HG02642 (cell line): ENCODE results near the gene MOB3C.
"Not testable (repeated sequence)": the region's sequence is repeated elsewhere in the genome, so short reads cannot be mapped to it uniquely, and the experiment has no call there.

ENCODE experiments used
- ATAC-seq: cut with Tn5 transposase; IDR thresholded peaks from one replicate; pipeline ENCODE4 v1.9.1; 2021; ENCODE audit warnings: mild to moderate bottlenecking; ENCODE audit not compliant: unreplicated experiment, poor library complexity

Gene MOB3C

DNA sequence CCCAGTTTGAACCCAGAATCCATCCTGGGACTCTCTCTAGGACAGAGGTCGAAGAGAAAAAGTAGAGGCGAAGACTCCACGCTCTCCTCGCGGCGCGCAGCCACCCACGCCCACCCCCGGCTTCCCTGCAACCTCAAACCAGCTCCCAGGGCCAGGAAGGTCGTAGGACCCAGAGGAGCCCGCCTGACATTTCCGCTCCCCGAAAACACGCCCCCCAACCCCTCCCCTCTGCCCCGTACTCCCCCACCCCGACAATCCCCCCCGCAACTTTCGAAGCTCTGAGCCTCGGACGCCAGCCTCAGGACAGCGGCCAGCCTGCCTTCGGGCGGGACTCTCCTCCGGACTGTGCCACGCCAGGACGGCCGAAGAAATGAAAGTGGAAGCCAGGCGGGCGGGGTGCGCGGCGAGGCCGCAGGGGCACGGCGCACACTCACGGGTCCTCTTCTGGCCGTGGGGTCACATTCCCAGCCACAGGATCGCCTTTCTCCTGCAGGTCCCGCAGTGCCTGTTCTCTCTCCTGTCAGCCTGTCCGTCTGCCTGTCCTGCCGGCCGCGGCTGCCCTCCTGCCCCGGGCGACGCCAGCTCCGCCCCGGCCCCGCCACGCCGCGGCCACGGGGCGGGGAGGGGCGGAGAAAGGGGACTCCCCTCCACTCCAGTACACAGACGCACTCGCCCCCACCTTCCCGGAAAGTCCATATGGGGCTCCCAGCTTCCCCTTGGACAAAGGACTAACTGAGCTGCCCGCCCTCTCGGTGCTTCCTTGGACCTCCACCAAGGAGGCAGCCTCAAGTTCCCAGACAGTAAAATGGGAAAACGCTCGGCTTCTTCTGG, at the start of gene MOB3C:
Gene MOB3C (minus strand): TSS at position 535 of the 831 bp plus-strand sequence. CDS start 3,490 bp downstream, outside the sequence.
- ATAC-seq = peak; percentile 67

DNA sequence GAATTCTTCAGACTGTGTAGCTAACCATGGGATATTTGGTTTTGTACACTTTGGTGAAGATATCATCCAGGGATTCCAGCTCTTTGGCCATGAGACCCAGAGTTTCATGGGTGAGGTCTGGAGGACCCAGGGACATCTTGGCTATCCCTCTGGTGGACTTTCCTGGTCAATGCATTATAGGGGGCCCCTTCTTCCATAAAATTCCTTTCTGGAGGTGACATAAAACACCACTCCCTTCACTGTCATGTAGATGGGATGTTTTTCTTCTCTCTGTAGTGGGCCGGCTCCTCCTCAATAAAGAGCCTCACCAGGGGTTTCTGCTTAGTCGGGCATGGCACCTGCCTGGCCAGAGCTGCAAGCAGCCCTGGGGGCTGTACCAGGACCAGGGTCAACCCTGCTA, 49.4 kb upstream of the MOB3C start:
- no peak for ATAC-seq

DNA sequence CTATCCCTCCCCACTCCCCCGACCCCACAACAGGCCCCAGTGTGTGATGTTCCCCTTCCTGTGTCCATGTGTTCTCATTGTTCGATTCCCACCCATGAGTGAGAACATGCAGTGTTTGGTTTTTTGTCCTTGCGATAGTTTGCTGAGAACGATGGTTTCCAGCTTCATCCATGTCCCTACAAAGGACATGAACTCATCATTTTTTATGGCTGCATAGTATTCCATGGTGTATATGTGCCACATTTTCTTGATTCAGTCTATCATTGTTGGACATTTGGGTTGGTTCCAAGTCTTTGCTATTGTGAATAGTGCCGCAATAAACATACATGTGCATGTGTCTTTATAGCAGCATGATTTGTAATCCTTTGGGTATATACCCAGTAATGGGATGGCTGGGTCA, 46.3 kb upstream of the MOB3C start:
- ATAC-seq = not testable (repeated sequence)

DNA sequence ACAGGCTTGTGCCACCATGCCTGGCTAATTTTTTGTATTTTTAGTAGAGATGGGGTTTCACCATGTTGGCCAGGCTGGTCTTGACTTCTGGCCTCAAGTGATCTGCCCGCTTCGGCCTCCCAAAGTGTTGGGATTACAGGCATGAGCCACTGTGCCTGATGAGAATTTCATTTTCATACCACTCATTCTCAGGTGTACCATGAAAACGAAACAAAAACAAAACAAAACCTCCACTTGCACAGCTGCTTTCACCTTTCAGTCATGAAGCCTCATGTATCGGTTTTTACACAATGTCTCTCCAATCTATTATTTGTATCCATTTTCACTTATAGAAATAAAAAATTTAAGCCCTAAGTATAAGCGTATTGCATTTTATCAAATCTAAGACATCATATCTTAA, 43.5 kb upstream of the MOB3C start:
- ATAC-seq = not testable (repeated sequence)

DNA sequence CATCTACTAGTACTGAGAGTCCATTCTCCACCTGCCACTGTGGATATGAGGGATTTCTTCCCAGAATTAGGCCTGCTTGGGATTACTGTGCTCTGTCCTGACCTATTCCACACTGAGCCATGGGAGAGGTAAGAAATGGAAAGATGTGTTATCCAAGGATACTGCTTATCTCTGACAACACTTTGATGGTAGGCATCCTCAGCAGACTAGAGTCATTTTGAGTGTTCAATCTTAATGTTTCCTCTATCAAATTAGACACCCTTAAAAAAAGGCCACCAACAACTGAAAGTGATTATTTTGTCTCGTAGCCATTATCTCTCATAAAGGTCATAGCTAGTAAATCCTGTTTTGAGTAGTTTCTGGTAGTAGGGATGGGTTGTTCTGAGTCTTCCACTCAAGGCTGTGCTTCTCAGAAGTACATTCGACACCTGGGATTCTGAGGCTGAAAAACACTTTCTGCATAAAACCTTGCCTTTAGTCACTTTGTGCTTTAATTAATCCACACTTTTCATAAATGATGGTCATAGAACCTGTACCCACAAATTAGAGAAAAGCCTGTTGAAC, 42.8 kb upstream of the MOB3C start:
- ATAC-seq = no peak

DNA sequence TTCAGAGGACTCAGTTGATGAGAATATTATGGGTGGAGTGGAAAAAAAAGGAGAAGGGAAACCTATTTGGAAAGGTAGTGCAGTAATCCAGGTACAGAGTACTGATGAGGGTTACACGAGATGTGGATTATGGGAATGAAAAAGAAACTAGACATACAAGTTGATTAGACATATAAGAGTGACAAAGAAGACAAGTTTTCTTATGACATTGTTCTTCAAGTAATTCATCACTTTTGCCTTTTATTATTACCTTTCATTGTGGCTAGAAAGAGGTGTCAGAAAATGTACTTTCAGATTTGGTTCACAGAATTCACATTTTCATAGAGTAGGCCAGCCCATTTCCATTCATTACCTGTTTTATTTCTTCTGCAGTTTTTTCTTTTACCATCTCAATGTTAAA, 41.2 kb upstream of the MOB3C start:
- no peak for ATAC-seq

DNA sequence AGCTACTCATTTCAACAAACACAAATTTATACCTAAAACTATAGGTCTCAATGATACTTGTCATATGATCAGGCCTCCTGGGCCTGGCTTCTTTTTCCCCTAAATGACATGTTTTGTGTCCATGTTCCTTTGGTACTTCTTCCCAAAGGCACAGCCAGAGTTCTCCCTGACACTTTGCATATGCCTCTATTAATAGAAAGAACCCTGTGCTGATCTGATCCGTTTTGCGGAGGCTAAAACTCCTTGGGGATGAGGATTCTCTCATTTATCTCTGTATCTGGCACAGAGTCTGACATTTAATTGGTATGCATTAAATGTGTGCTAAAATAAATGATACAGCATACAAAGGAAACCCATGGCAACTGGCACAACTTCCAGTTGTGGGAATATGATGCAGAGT, 40.0 kb upstream of the MOB3C start:
- ATAC-seq = no peak

DNA sequence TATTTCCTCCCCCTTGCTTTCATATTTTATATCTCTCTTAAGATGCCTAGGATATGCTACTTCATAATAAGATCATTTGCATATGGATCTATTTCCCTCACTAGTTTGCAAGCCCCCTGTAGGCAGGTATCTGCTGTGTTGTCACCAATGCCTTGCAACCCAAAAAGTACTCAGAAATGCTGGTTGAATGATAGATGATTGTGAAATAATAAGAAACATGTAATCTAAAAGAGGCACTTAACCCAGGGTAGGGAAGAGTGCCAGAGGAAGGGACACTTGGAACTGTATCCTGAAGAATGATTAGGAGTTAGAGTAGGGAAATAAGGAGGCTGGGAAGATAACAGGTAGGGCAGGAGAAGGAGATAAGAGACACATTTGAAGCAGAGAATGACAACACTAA, 39.2 kb upstream of the MOB3C start:
- ATAC-seq = no peak

DNA sequence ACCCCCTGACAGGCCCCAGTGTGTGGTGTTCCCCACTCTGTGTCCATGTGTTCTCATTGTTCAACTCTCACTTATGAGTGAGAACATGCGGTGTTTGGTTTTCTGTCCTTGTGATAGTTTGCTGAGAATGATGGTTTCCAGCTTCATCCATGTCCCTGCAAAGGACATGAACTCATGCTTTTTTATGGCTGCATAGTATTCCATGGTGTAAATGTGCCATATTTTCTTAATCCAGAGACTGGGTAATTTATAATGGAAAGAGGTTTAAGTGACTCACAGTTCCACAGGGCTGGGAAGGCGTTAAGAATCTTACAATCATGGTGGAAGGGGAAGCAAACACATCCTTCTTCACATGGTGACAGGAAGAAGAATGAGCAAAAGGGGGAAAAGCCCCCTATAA, 38.1 kb upstream of the MOB3C start:
- not testable (repeated sequence) for ATAC-seq

DNA sequence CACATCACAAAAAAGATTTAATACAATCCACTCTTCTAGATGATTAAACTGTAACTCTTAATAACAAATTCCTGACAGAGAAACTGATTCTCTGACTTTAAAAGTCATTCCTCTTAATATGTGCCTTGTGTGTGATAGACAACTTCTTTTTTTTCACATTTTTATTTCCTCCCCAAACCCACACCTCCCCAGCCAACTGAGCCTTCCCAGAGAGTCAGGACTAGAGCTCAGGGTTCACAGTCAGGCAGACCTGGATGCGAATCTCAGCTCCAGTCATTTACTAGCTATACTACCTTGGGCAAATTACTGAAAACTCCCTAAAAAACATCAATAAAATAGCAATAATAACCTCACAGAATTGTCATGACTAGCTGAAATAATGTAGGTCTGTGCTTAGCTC, 37.4 kb upstream of the MOB3C start:
- ATAC-seq = no peak

DNA sequence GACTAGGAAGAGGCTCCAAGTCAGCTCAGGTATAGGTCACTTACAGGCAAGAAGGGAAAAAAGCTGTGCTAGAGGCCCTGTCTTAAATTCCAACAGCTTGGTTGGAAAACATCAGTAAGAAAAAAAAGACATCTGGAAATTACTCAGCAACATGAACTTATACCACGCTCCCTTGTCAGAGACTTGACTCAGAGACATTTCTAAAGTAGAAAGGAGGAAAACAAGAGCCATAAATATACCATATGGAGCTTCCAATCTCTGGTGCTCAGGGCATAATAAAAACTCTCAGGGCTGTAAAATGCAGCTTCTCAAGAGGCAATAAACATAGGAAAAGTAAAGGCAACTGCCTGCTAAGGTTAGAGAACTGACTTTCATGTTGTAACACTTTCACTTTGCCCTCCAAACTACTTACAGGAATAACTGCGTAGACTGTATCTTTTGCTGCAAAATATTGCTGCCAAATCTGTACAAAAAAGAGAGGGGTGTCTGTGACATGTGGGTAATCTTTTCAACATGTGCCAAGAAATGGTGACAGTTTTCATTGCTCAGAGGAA, 36.9 kb upstream of the MOB3C start:
- ATAC-seq = no peak

DNA sequence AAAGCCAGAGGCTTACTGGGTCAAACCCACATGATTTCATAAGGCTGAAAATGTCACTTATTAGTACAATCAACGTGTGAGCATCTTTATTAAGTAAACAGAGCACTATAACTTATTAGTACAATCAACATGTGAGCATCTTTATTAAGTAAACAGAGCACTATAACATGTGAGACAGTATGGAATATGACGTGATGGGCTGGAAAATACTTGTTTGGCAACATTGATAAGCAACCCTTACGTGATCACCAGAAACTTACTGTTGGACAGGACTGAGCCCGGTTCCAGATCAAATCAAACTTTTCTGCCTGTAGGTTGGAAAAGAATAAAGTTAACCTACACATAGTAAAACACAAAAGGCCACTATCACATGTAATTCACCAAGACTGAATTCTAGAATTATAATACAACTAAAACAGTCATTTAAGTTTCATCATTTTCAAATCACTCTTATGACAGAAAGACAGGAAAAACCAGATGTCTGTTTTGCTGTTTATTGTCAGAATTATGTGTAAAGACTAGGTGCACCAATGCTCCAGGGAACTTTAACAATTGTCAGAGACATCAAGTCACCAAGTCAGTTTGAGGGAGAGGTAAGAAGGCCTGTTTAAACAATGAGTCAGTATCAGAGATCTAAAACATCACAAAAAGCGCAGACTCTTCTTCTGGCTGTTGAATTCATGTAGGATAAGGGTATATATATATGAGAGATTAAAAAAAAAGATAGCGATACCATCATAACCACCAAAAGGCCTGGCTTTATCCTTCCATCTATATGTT, 35.9 kb upstream of the MOB3C start:
- no peak for ATAC-seq

DNA sequence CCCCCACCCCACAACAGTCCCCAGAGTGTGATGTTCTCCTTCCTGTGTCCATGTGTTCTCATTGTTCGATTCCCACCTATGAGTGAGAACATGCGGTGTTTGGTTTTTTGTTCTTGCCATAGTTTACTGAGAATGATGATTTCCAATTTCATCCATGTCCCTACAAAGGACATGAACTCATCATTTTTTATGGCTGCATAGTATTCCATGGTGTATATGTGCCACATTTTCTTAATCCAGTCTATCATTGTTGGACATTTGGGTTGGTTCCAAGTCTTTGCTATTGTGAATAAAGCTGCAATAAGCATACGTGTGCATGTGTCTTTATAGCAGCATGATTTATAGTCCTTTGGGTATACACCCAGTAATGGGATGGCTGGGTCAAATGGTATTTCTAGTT, 34.5 kb upstream of the MOB3C start:
- ATAC-seq = not testable (repeated sequence)

DNA sequence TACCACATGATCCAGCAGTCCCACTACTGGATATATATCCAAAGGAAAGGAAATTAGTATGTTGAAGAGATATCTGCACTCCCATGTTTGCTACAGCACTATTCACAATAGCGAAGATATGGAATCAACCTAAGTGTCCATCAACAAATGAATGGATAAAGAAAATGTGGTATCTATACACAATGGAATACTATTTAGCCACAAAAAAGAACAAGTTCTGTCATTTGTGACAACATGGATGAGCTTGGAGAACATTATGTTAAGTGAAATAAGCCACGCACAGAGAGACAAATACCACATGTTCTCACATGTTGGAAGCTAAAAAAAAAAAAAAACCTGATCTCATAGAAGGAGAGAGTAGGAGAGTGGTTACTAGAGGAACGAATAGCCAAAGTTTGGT, 33.9 kb upstream of the MOB3C start:
- ATAC-seq = no peak

DNA sequence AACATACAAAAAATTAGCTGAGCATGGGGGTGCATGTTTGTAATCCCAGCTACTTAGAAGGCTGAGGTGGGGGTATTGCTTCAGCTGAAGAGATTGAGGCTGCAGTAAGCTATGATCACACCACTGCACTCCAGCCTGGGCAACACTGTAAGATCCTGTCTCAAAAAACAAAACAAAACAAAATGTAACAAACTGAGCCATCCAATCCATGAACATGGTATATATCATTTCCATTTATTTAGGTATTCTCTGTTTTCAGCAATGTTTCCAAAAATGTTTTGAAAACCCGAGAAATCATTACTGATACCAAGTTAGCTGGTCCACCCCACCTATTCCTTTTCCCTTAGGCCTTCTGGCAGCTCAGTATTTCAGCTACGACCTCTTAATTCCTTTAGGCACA, 33.2 kb upstream of the MOB3C start:
- ATAC-seq = no peak

DNA sequence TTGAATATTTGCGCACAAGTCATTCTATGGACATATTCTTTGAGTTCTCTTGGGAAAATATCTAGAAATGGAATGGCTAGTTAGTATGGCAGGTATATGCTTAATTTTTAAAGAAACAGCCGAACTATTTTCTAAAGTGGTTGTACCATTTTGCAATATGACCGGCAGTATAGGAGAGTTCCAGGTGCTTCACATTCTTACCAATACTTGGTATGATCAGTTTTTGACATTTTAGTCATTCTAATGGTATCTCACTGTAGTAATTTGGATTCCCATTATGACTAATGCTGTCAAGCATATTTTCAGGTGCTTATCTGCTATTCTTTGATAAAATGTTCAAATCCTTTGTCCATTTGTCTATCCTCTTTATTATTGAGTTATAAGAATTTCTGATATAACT, 31.0 kb upstream of the MOB3C start:
- ATAC-seq = no peak

DNA sequence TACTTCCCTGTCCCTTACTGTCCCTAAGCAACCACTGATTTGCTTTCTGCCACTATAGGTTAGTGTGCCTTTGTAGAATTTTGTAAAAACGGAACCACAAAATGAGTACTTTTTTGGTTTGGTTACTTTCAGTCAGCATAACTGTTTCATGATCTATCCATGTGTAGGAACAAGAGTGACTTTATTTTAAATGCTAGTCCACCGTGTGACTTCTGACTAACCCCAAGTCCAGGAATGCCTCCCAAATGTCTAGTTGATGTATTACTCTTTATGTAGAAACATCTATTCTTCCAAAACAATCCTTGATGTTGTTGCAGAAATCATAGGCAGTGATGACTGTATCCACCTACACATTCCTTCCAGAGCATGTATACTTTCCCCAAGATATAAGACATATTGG, 30.2 kb upstream of the MOB3C start:
- no peak for ATAC-seq

DNA sequence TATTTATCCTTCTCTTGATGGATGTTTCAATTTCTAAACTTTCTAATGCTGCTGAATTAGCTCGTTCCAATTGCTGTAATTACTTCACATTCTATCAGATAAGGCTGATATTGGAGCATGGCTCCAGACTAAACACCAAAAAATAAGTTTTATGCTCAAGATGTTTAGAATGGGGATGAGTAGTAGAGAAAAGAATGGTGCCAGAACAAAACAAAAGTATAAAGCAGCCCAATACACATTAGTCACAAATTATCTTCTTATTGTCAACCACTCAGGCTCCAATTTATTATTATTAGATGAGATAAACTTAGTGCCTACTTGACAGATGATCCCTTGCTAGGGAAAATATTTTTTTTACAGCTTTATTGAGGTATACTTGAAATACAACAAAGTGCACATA, 29.7 kb upstream of the MOB3C start:
- no peak for ATAC-seq

DNA sequence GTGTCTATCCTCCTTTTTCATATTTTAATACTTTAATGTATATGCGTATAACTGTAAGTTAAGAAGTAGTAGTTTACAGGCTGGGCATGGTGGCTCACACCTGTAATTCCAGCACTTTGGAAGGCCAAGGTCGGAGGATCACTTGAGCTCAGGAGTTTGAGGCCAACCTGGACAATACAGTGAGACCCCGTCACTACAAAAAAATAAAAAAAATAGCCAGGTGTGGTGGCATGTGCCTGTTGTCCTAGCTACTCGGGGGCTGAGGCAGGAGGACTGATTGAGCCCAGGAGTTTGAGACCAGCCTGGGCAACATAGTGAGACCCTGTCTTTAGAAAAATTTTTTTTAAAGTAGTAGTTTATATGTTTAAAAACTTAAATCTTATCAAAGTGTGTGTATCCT, 29.2 kb upstream of the MOB3C start:
- no peak for ATAC-seq

DNA sequence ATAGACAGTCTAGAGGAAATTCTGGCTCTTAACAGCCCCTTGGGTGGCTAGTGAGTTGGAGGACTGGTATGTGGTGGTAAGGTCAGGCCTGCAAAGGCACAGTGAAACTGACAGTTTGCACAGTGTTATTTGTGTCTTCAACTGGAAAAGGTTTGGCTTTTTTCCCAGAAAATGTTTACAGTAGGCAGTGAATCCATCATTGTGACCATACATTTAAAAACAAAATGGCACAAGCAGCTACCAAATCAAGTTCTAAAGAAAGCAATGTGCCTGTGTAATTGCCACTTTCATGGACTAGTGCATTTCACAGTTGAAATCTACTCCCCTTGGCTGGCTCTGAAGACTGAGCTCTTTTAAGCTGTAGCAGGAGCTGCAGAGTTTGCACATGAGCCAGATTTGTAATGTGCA, 26.8 kb upstream of the MOB3C start:
- no peak for ATAC-seq

DNA sequence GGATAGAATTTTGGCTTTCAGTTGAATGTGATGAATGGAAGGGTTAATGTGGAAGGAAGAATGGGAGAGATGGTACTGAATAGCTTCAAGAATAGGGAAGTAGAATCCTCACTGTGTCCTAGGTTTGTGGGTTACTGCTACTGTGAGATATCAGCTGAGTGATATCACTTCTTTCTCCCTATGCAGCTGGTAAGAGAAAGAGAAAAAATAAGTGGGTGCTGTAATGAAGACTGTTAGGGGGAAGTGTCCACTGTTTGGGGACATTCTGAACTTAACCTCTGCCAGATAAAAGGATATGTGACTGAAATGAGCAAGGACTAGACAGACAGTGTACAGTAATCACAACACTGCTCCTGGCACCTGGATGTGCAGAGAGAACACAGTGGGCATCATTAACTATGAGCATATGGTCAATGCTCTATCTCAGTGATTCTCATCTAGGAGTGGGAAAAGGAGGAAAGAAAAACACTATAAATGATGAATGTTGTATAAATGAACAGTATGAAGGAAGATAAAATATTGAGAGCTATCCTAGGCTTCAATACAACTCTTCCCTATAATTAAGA, 25.6 kb upstream of the MOB3C start:
- ATAC-seq = no peak
